HEK293T (cell line): ENCODE data around the gene IL23A.

Experiments used
- BHLHE40 ChIP-seq: fragments of 450-650 bp; IDR thresholded peaks from 2 replicates; pipeline ENCODE4 v1.6.1; 2016; ENCODE audit warnings: mild to moderate bottlenecking, moderate library complexity, borderline replicate concordance
- ELF4 ChIP-seq: fragments of 450-650 bp; IDR thresholded peaks from 2 replicates; pipeline ENCODE4 v1.6.1; 2017; ENCODE audit warnings: antibody characterized with exemption
- FOXK2 ChIP-seq: fragments of 450-650 bp; IDR thresholded peaks from 2 replicates; pipeline ENCODE4 v1.6.1; 2016; ENCODE audit warnings: mild to moderate bottlenecking
- LEF1 ChIP-seq: fragments of 450-650 bp; IDR thresholded peaks from 2 replicates; pipeline ENCODE4 v1.6.1; 2017; ENCODE audit warnings: mild to moderate bottlenecking, borderline replicate concordance
- SP1 ChIP-seq: fragments of 450-650 bp; IDR thresholded peaks from 2 replicates; pipeline ENCODE4 v1.6.1; 2017
- TARDBP ChIP-seq: fragments of 450-650 bp; IDR thresholded peaks from 2 replicates; pipeline ENCODE4 v1.6.1; 2016

GRCh38 chr12:56307221-56307965, 31.3 kb upstream of the IL23A start:
- no peak for TF ChIP-seq BHLHE40
- no peak for TF ChIP-seq FOXK2
- no peak for TF ChIP-seq TARDBP
- no peak for TF ChIP-seq SP1
- no peak for TF ChIP-seq ELF4
- TF ChIP-seq LEF1 = no peak
